DMS 273 (cell line): ENCODE results near the gene NEURL3.
"Not testable (repeated sequence)": the region's sequence is repeated elsewhere in the genome, so short reads cannot be mapped to it uniquely, and the experiment has no call there.

Experiments
- DNase-seq: peaks from one replicate; lab custom pipeline; 2025; ENCODE audit not compliant: unreplicated experiment; lab: John Stamatoyannopoulos, UW

The NEURL3 gene

GRCh38 chr2:96505231-96505889, at the start of gene NEURL3:
TSS of gene NEURL3 (minus strand) at chr2:96505357. CDS start at chr2:96505286, 71 bp downstream.
- no peak for DNase-seq

GRCh38 chr2:96554293-96555145, 49.4 kb upstream of the NEURL3 start:
- peak; percentile 77 for DNase-seq

GRCh38 chr2:96553957-96554292, 48.8 kb upstream of the NEURL3 start:
- DNase-seq: not testable (repeated sequence)

GRCh38 chr2:96553176-96553956, 48.2 kb upstream of the NEURL3 start:
- no peak for DNase-seq

GRCh38 chr2:96552315-96553175, 47.4 kb upstream of the NEURL3 start:
- no peak for DNase-seq

GRCh38 chr2:96551605-96552314, 46.6 kb upstream of the NEURL3 start:
- no peak for DNase-seq

- DNase-seq: no peak
Observed at GRCh38 chr2:96550787-96551604, 45.8 kb upstream of the NEURL3 start.

- DNase-seq: no peak
Observed at GRCh38 chr2:96549967-96550786, 45.0 kb upstream of the NEURL3 start.

GRCh38 chr2:96549466-96549785, 44.3 kb upstream of the NEURL3 start:
- DNase-seq: no peak

- DNase-seq: peak; percentile 40
Observed at GRCh38 chr2:96548558-96549465, 43.7 kb upstream of the NEURL3 start.

GRCh38 chr2:96547731-96548171, 42.6 kb upstream of the NEURL3 start:
- DNase-seq: peak; percentile 25

GRCh38 chr2:96547203-96547641, 42.1 kb upstream of the NEURL3 start:
- DNase-seq: no peak

GRCh38 chr2:96546797-96547196, 41.6 kb upstream of the NEURL3 start:
- no peak for DNase-seq

GRCh38 chr2:96546321-96546720, 41.2 kb upstream of the NEURL3 start:
- DNase-seq: no peak

- DNase-seq: no peak
Observed at GRCh38 chr2:96542357-96542977, 37.3 kb upstream of the NEURL3 start.

- DNase-seq: no peak
Observed at GRCh38 chr2:96541398-96542152, 36.4 kb upstream of the NEURL3 start.
